Measurements from ENCODE around the gene PLEKHG7.
"Not testable (repeated sequence)": the region's sequence is repeated elsewhere in the genome, so short reads cannot be mapped to it uniquely, and the experiment has no call there.

Gene PLEKHG7

DNA sequence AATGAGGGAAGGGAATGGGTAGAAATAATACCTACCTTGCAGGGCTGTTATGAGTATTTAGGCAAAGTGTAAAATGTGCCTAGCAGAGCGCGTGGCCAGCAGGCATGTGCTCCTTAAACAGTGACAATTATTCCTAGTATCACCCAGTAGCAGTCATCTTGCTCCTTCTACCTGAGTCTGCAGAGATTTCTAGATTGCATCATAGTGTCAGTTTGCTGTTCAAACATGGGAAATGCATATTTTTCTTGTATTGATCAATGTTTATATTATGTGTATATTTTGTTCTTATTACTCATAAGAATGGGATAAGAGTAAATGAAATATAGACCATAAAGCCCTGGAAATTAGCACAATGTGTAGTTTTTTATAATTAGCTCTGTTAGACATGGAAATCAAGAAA lies 37.3 kb upstream of the PLEKHG7 start:
- H3K4me3 ChIP-seq (ENCODE audit: low read depth, low read length) = no peak overlapping the region
- TF ChIP-seq, protein P1, sequence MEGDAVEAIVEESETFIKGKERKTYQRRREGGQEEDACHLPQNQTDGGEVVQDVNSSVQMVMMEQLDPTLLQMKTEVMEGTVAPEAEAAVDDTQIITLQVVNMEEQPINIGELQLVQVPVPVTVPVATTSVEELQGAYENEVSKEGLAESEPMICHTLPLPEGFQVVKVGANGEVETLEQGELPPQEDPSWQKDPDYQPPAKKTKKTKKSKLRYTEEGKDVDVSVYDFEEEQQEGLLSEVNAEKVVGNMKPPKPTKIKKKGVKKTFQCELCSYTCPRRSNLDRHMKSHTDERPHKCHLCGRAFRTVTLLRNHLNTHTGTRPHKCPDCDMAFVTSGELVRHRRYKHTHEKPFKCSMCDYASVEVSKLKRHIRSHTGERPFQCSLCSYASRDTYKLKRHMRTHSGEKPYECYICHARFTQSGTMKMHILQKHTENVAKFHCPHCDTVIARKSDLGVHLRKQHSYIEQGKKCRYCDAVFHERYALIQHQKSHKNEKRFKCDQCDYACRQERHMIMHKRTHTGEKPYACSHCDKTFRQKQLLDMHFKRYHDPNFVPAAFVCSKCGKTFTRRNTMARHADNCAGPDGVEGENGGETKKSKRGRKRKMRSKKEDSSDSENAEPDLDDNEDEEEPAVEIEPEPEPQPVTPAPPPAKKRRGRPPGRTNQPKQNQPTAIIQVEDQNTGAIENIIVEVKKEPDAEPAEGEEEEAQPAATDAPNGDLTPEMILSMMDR (IDR thresholded peaks at IDR 0.05; ENCODE audit: low read depth, low read length, missing control alignments) = no peak
- no peak for DNase-seq (ENCODE audit: low read depth)

- DNase-seq (ENCODE audit: low read depth) = no peak
- TF ChIP-seq, protein P1 (IDR thresholded peaks at IDR 0.05; ENCODE audit: low read depth, low read length, missing control alignments) = no peak
- H3K4me3 ChIP-seq (ENCODE audit: low read depth, low read length) = no peak overlapping the region
Measured at GRCh38 chr12:92668739-92669138, 34.0 kb upstream of the PLEKHG7 start.

- not testable (repeated sequence) for H3K4me3 ChIP-seq (ENCODE audit: low read depth, low read length)
Measured at GRCh38 chr12:92671524-92671923, 31.3 kb upstream of the PLEKHG7 start.

GRCh38 chr12:92673756-92674155 lies 29.0 kb upstream of the PLEKHG7 start:
- TF ChIP-seq, protein P1 (IDR thresholded peaks at IDR 0.05; ENCODE audit: low read depth, low read length, missing control alignments) = no peak
- no peak for DNase-seq (ENCODE audit: low read depth)

More at GRCh38 chr12:92671524-92671923, 31.3 kb upstream of the PLEKHG7 start:
- DNase-seq (ENCODE audit: low read depth) = not testable (repeated sequence)

DNA sequence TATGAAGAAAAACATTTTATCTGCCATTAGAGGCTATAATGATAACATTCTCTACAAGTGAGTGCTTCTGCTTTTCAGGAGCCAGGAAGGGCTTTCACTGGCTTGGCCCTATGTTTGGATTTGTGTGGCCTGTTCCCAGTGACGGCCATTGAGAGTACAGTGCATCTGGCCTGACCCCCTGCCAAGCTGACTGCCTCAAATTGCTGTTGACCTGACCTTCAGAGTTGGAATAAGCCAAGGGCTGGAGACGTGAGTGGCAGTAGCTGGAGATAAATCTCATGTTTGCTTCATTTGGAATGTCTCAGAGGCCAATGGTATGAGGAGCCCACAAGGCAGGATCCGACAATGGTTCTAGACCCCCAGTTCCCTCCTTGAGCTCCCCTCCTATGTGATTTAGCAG lies 28.3 kb upstream of the PLEKHG7 start:
- TF ChIP-seq, protein P1 (IDR thresholded peaks at IDR 0.05; ENCODE audit: low read depth, low read length, missing control alignments) = no peak
- H3K4me3 ChIP-seq (ENCODE audit: low read depth, low read length) = no peak overlapping the region
- DNase-seq (ENCODE audit: low read depth) = no peak

More at GRCh38 chr12:92673756-92674155, 29.0 kb upstream of the PLEKHG7 start:
- H3K4me3 ChIP-seq (ENCODE audit: low read depth, low read length) = no peak overlapping the region

DNA sequence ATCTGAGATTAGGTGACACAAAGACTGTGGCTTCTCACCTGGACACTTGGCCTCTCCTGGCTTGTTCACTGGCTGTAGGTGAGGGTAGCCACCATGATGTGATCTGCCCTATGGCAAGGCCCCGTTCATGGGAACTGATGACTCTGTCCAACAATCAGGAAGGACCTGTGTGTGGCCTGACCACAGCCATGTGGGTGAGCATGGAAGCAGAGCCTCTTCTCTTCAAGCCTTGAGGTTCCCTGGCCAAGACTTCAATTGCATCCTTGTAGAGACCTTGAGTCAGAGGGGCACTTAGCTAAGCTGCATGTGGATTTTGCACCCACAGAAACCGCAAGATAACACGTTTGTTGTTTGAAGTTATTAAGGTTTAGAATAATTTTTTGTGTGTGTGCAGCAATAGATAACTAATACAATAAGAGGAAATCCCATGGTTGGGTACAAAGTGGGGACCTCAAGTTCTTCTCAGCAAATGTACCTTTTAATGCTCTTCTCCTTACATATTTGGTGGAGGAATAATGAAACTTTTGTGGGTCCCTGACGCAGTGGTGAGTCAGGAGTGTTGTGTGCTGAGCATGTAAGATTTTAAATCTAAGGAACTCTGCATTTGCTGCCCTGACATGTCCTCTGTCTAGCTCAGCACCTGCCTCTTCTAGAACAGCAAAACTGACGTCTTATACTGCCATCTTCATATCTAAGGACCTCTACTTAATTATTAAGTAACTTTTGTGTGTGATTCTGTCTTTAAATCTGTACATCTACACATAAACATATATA lies 27.5 kb upstream of the PLEKHG7 start:
- H3K4me3 ChIP-seq (ENCODE audit: low read depth, low read length) = no peak overlapping the region
- no peak for DNase-seq (ENCODE audit: low read depth)
- TF ChIP-seq, protein P1 (IDR thresholded peaks at IDR 0.05; ENCODE audit: low read depth, low read length, missing control alignments) = no peak

- H3K4me3 ChIP-seq (ENCODE audit: low read depth, low read length) = no peak overlapping the region
- TF ChIP-seq, protein P1 (IDR thresholded peaks at IDR 0.05; ENCODE audit: low read depth, low read length, missing control alignments) = no peak
- DNase-seq (ENCODE audit: low read depth) = no peak
Measured at GRCh38 chr12:92676710-92677109, 26.1 kb upstream of the PLEKHG7 start.

Data from GM12864 (cell line).